Measurements from ENCODE around the gene GALNT17.

GALNT17 gene

GRCh38 chr7:71342202-71342601 lies 210.3 kb downstream of the GALNT17 start:
- DNase-seq (ENCODE audit: low spot score), result no peak

- DNase-seq (ENCODE audit: low spot score), result no peak
Measured at GRCh38 chr7:71343039-71343438, 211.1 kb downstream of the GALNT17 start.

- DNase-seq (ENCODE audit: low spot score), result no peak
Measured at GRCh38 chr7:71343892-71344291, 211.9 kb downstream of the GALNT17 start.

GRCh38 chr7:71345117-71345884 lies 213.4 kb downstream of the GALNT17 start:
- no peak for DNase-seq (ENCODE audit: low spot score)

GRCh38 chr7:71348821-71349681 lies 217.1 kb downstream of the GALNT17 start:
- DNase-seq (ENCODE audit: low spot score), result no peak

GRCh38 chr7:71349682-71350481 lies 217.9 kb downstream of the GALNT17 start:
- DNase-seq (ENCODE audit: low spot score), result no peak

GRCh38 chr7:71350680-71351079 lies 218.7 kb downstream of the GALNT17 start:
- no peak for DNase-seq (ENCODE audit: low spot score)

GRCh38 chr7:71354716-71355115 lies 222.8 kb downstream of the GALNT17 start:
- DNase-seq (ENCODE audit: low spot score), result no peak

- DNase-seq (ENCODE audit: low spot score), result no peak
Measured at GRCh38 chr7:71361451-71362032, 229.6 kb downstream of the GALNT17 start.

GRCh38 chr7:71362240-71362639 lies 230.3 kb downstream of the GALNT17 start:
- DNase-seq (ENCODE audit: low spot score), result no peak

GRCh38 chr7:71363223-71363622 lies 231.3 kb downstream of the GALNT17 start:
- no peak for DNase-seq (ENCODE audit: low spot score)

- no peak for DNase-seq (ENCODE audit: low spot score)
Measured at GRCh38 chr7:71363627-71364026, 231.7 kb downstream of the GALNT17 start.

- no peak for DNase-seq (ENCODE audit: low spot score)
Measured at GRCh38 chr7:71364551-71364950, 232.6 kb downstream of the GALNT17 start.

GRCh38 chr7:71372991-71373390 lies 241.0 kb downstream of the GALNT17 start:
- no peak for DNase-seq (ENCODE audit: low spot score)

- no peak for DNase-seq (ENCODE audit: low spot score)
Measured at GRCh38 chr7:71377062-71377461, 245.1 kb downstream of the GALNT17 start.

- DNase-seq (ENCODE audit: low spot score), result no peak
Measured at GRCh38 chr7:71377469-71377868, 245.5 kb downstream of the GALNT17 start.

- no peak for DNase-seq (ENCODE audit: low spot score)
Measured at GRCh38 chr7:71384094-71384493, 252.2 kb downstream of the GALNT17 start.

GRCh38 chr7:71385330-71385729 lies 253.4 kb downstream of the GALNT17 start:
- DNase-seq (ENCODE audit: low spot score), result no peak

GRCh38 chr7:71386152-71386785 lies 254.3 kb downstream of the GALNT17 start:
- no peak for DNase-seq (ENCODE audit: low spot score)

- DNase-seq (ENCODE audit: low spot score), result no peak
Measured at GRCh38 chr7:71388181-71388580, 256.2 kb downstream of the GALNT17 start.

GRCh38 chr7:71389976-71390375 lies 258.0 kb downstream of the GALNT17 start:
- DNase-seq (ENCODE audit: low spot score), result no peak

- no peak for DNase-seq (ENCODE audit: low spot score)
Measured at GRCh38 chr7:71393661-71394060, 261.7 kb downstream of the GALNT17 start.
